ENCODE data around the gene GAS2.

The GAS2 gene

GRCh38 chr11:22728600-22729389, 62.4 kb downstream of the GAS2 start:
- no peak overlapping the region for H3K4me3 Mint-ChIP-seq
- DNase-seq = no peak
- H3K36me3 Mint-ChIP-seq = no peaks in the 10 kb centered on the region
- H3K27me3 Mint-ChIP-seq = no peaks in the 10 kb centered on the region
- no peaks in the 10 kb centered on the region for H3K9me3 Mint-ChIP-seq
- CTCF ChIA-PET = interaction anchor here (1.4 to 2.6 kb wide), 2 partner anchors 57 to 59 kb away, joined by 4 to 8 read pairs; no protein-coding TSS in a partner anchor
- H3K27ac Mint-ChIP-seq = no peak overlapping the region
- no peaks in the 10 kb centered on the region for H3K4me1 Mint-ChIP-seq

- no peak overlapping the region for H3K27ac Mint-ChIP-seq
- CTCF ChIA-PET = interaction anchor here (1.0 to 2.6 kb wide), 2 partner anchors 57 to 60 kb away, joined by 4 to 8 read pairs; no protein-coding TSS in a partner anchor
- H3K4me3 Mint-ChIP-seq = no peak overlapping the region
- no peaks in the 10 kb centered on the region for H3K36me3 Mint-ChIP-seq
- no peaks in the 10 kb centered on the region for H3K27me3 Mint-ChIP-seq
- no peaks in the 10 kb centered on the region for H3K4me1 Mint-ChIP-seq
- H3K9me3 Mint-ChIP-seq = no peaks in the 10 kb centered on the region
- DNase-seq = no peak
These were observed 63.9 kb downstream of the GAS2 start for GRCh38 chr11:22730319-22730718.

DNA sequence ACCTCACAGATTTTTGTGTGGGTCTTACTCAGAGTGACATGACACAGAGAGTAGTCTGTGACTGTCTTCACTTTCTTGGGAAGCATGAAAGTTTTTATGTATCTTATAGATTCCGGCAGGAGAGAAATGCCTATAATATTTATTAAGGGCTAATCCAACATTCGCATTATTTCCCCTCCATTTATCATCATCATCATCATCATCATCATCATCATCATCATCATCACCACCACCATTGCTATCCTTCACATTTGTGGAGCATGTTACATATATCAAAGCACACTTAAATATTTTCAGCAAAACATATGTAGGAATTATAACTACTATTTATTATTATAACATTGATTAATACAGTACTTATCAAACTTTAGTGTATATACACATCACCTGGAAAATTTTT, 66.2 kb downstream of the GAS2 start:
- Mint-ChIP-seq H3K27ac (no peak overlapping the region), H3K4me3 (no peak overlapping the region), H3K27me3 (no peaks in the 10 kb centered on the region), H3K36me3 (no peaks in the 10 kb centered on the region), H3K9me3 (no peaks in the 10 kb centered on the region), H3K4me1 (no peaks in the 10 kb centered on the region)
- no peak for DNase-seq
- CTCF ChIA-PET = no interaction called here

GRCh38 chr11:22733475-22734248, 67.3 kb downstream of the GAS2 start:
- Mint-ChIP-seq H3K9me3 (no peaks in the 10 kb centered on the region), H3K36me3 (no peaks in the 10 kb centered on the region), H3K4me1 (no peaks in the 10 kb centered on the region), H3K27ac (no peak overlapping the region), H3K27me3 (no peaks in the 10 kb centered on the region), H3K4me3 (no peak overlapping the region)
- no peak for DNase-seq
- CTCF ChIA-PET = interaction anchor here (0.9 kb wide), 1 partner anchor 54 kb away, joined by 4 read pairs; no protein-coding TSS in a partner anchor

GRCh38 chr11:22734628-22735345, 68.4 kb downstream of the GAS2 start:
- CTCF ChIA-PET = no interaction called here
- Mint-ChIP-seq H3K4me1 (no peaks in the 10 kb centered on the region), H3K27me3 (no peaks in the 10 kb centered on the region), H3K4me3 (no peak overlapping the region), H3K36me3 (no peaks in the 10 kb centered on the region), H3K9me3 (no peaks in the 10 kb centered on the region), H3K27ac (no peak overlapping the region)
- no peak for DNase-seq

- CTCF ChIA-PET = no interaction called here
- H3K9me3 Mint-ChIP-seq = no peaks in the 10 kb centered on the region
- no peaks in the 10 kb centered on the region for H3K36me3 Mint-ChIP-seq
- H3K27me3 Mint-ChIP-seq = peaks cover 4% of the 10 kb centered on the region
- no peak overlapping the region for H3K27ac Mint-ChIP-seq
- H3K4me3 Mint-ChIP-seq = no peak overlapping the region
- no peak for DNase-seq
- H3K4me1 Mint-ChIP-seq = peaks cover 2% of the 10 kb centered on the region
These were observed 75.8 kb downstream of the GAS2 start for GRCh38 chr11:22742157-22742613.

GRCh38 chr11:22749536-22749935, 83.1 kb downstream of the GAS2 start:
- Mint-ChIP-seq H3K27me3 (no peaks in the 10 kb centered on the region), H3K4me1 (peaks cover 7% of the 10 kb centered on the region), H3K27ac (no peak overlapping the region), H3K9me3 (no peaks in the 10 kb centered on the region), H3K4me3 (no peak overlapping the region), H3K36me3 (no peaks in the 10 kb centered on the region)
- CTCF ChIA-PET = no interaction called here
- DNase-seq = no peak

GRCh38 chr11:22752908-22753310, 86.5 kb downstream of the GAS2 start:
- H3K27ac Mint-ChIP-seq = no peak overlapping the region
- no peaks in the 10 kb centered on the region for H3K36me3 Mint-ChIP-seq
- peaks cover 7% of the 10 kb centered on the region for H3K4me1 Mint-ChIP-seq
- H3K4me3 Mint-ChIP-seq = no peak overlapping the region
- CTCF ChIA-PET = no interaction called here
- no peaks in the 10 kb centered on the region for H3K9me3 Mint-ChIP-seq
- no peaks in the 10 kb centered on the region for H3K27me3 Mint-ChIP-seq
- no peak for DNase-seq

- Mint-ChIP-seq H3K27ac (no peak overlapping the region), H3K9me3 (no peaks in the 10 kb centered on the region), H3K36me3 (no peaks in the 10 kb centered on the region), H3K4me1 (peaks cover 7% of the 10 kb centered on the region), H3K4me3 (no peak overlapping the region), H3K27me3 (no peaks in the 10 kb centered on the region)
- no peak for DNase-seq
- CTCF ChIA-PET = no interaction called here
These were observed 87.0 kb downstream of the GAS2 start for GRCh38 chr11:22753416-22753815.

DNA sequence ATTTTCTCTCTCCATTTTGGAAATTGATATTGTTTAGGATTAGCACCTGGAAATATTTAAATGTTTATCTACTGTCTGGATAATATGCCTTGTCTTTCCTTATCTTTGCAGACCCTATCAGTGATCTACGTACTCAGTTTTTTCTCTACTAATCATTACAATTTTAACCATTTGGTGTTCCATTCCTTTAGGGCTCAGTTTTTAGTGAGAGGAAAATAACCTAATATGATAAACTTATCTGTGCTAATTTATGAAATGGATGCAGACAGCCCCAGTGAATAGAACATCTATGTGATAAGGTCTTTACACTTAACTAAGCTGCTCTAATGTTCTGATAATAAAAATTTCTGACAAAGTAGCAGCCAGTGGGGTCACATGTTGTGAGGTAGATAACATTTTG, 94.7 kb downstream of the GAS2 start:
- CTCF ChIA-PET = no interaction called here
- no peak for DNase-seq
- H3K36me3 Mint-ChIP-seq = no peaks in the 10 kb centered on the region
- H3K4me1 Mint-ChIP-seq = no peaks in the 10 kb centered on the region
- H3K27ac Mint-ChIP-seq = no peak overlapping the region
- H3K4me3 Mint-ChIP-seq = no peak overlapping the region
- H3K27me3 Mint-ChIP-seq = no peaks in the 10 kb centered on the region
- H3K9me3 Mint-ChIP-seq = no peaks in the 10 kb centered on the region

DNA sequence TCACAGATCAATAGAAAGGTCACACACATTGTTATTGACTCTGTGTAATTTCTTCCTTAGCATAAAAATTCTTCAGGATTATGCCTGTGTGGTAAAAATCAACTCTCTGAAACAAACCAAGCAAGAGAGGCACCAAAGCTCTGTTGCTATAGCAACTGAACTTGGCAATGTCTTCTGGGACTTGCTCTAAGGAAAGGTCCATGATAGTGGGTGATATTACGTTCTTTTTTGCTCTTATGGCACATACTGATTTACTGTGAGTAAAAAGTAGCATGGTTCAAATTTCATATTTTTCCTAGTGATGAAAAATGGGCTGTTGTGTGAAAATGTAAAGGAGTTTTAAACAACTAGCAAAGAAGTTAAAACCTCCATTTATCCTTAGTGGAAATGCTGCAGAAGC, 96.8 kb downstream of the GAS2 start:
- CTCF ChIA-PET = no interaction called here
- H3K27ac Mint-ChIP-seq = no peak overlapping the region
- DNase-seq = no peak
- no peaks in the 10 kb centered on the region for H3K4me1 Mint-ChIP-seq
- H3K27me3 Mint-ChIP-seq = no peaks in the 10 kb centered on the region
- no peaks in the 10 kb centered on the region for H3K9me3 Mint-ChIP-seq
- no peak overlapping the region for H3K4me3 Mint-ChIP-seq
- H3K36me3 Mint-ChIP-seq = no peaks in the 10 kb centered on the region

GRCh38 chr11:22764735-22765134, 98.3 kb downstream of the GAS2 start:
- Mint-ChIP-seq H3K27ac (no peak overlapping the region), H3K4me1 (no peaks in the 10 kb centered on the region), H3K4me3 (no peak overlapping the region), H3K9me3 (no peaks in the 10 kb centered on the region), H3K27me3 (no peaks in the 10 kb centered on the region), H3K36me3 (no peaks in the 10 kb centered on the region)
- no peak for DNase-seq
- CTCF ChIA-PET = no interaction called here

DNA sequence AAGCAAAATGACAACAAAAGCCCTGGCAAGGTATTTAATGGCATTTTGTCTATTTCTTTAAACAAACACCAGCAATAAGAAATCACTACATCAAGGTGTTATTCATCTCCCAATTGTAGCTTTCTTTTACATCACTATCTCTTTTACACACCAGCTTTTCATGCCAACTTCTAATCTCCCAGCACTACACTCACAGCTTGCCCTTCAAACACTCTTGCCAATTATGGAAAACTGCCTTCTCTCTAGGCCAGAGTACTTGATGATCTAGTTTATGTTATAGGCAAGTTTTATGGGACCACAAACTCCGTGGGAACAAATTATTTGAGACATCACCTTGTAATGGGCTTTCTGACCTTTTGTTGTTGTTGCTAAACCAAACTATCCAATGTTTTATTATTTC, 101.9 kb downstream of the GAS2 start:
- Mint-ChIP-seq H3K27ac (no peak overlapping the region), H3K9me3 (no peaks in the 10 kb centered on the region), H3K4me1 (no peaks in the 10 kb centered on the region), H3K4me3 (no peak overlapping the region), H3K27me3 (no peaks in the 10 kb centered on the region), H3K36me3 (no peaks in the 10 kb centered on the region)
- DNase-seq = no peak
- CTCF ChIA-PET = no interaction called here

DNA sequence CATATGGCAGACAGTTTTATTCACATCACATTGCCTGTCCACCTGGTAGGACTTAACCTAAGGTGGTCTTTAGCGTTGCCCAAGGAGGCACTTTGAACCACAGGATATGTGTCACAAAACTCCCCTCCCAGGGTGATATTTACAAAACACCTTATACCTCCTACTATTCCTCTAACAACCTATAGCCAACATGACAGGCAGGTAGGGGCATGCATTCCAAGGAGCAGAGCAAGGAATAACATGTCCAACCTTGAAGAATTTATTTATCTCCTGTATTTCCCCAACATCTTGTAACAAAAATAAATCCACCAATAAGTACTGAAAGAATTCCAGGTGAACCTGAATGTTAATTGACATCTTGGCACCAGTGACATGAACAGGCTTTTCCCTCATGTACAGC, 102.7 kb downstream of the GAS2 start:
- DNase-seq = no peak
- Mint-ChIP-seq H3K4me3 (no peak overlapping the region), H3K36me3 (no peaks in the 10 kb centered on the region), H3K4me1 (no peaks in the 10 kb centered on the region), H3K27ac (no peak overlapping the region), H3K27me3 (no peaks in the 10 kb centered on the region), H3K9me3 (no peaks in the 10 kb centered on the region)
- CTCF ChIA-PET = no interaction called here

All from activated naive CD4-positive, alpha-beta T cell treated with anti-CD3 and anti-CD28 coated beads, Interleukin-2, amount 10 ng/mL, durations not matched to agents 7 days and 5 days (primary cell).